Measurements from ENCODE around the gene SLC29A2. TPM values are rescaled to one million over a fixed set of nuclear protein-coding genes. Genes with fewer than 3 reads are reported as not detected.
A peak's percentile ranks its signal among the peaks of the same experiment; 100 is the strongest.

Gene SLC29A2
- total and polyA plus RNA-seq, 2 of the 8 experiments (the other 6 are each of a cell fraction or from before 2014, with no cell fraction given): 29.3 to 31.6 TPM

DNA sequence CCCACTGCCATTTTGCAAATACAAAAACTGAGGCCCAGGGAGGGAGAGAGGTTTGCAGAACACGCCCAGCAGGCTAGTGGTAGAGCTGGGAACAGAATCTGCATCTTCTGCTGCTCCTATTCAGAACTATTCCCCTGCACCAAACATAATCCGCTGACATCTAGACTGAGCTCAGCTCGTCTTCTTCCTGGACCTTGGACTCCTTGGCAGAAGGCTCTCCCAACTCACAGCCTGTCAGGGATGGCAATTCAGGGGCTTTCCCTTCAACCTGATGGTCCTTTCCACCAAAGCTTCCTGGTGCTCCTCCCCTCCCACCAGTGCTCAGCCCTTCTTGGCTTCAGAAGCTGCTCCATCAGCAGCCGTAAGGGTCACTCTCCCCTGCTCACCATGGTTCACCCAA, 39.8 kb upstream of the SLC29A2 start:
- H2BK20ac ChIP-seq (ENCODE audit: low read length): 0 out of 2 replicates have a peak overlapping the region, but pooled peaks have one; percentile 37
- ChIA-PET CTCF (ENCODE audit: partially characterized antibody) (interaction anchor here (0.7 to 9.7 kb wide), 12 partner anchors 9 to 267 kb away, joined by 3 to 202 read pairs (median 6); partner anchors contain the start of genes MRPL11, NPAS4 and PELI3), POLR2A (ENCODE audit: partially characterized antibody) (interaction anchor here (0.6 to 7.7 kb wide), 6 partner anchors 11 to 266 kb away, joined by 4 to 78 read pairs (median 5); partner anchors contain the start of genes MRPL11, NPAS4 and RBM4B)
- TF ChIP-seq BRCA1 (IDR thresholded peaks at IDR 0.05; ENCODE audit: low read depth, low read length) (no peak), POLR2AphosphoS5 (IDR thresholded peaks at IDR 0.05; ENCODE audit: low read depth, low read length) (no peak; the same call in 1 of the 2 replicates), BCL11A (IDR thresholded peaks at IDR 0.05; ENCODE audit: low read depth in 2 of 2, low read length in 2 of 2) (no peak), SP2 (IDR thresholded peaks at IDR 0.05; ENCODE audit: low read length) (no peak), GTF2F1 (IDR thresholded peaks at IDR 0.05; ENCODE audit: borderline replicate concordance, low read depth, low read length) (no peak), TAF7 (optimal IDR thresholded peaks at IDR 0.05; ENCODE audit: borderline replicate concordance, low read depth, low read length) (no peak), ASH2L (IDR thresholded peaks at IDR 0.05; ENCODE audit: low read length) (no peak), SIN3A (conservative IDR thresholded peaks at IDR 0.05 in 1 of 2, IDR thresholded peaks at IDR 0.05 in 1 of 2; ENCODE audit: low read depth in 1 of 2, low read length in 2 of 2) (no peak), EZH2 (IDR thresholded peaks at IDR 0.05; ENCODE audit: low read depth, low read length, severe bottlenecking) (no peak), CTBP2 (IDR thresholded peaks at IDR 0.05; ENCODE audit: borderline replicate concordance, insufficient read depth, insufficient read length, low read length) (no peak), KDM1A (IDR thresholded peaks at IDR 0.05; ENCODE audit: borderline replicate concordance, low read length) (no peak)
- TF ChIP-seq, protein P1, sequence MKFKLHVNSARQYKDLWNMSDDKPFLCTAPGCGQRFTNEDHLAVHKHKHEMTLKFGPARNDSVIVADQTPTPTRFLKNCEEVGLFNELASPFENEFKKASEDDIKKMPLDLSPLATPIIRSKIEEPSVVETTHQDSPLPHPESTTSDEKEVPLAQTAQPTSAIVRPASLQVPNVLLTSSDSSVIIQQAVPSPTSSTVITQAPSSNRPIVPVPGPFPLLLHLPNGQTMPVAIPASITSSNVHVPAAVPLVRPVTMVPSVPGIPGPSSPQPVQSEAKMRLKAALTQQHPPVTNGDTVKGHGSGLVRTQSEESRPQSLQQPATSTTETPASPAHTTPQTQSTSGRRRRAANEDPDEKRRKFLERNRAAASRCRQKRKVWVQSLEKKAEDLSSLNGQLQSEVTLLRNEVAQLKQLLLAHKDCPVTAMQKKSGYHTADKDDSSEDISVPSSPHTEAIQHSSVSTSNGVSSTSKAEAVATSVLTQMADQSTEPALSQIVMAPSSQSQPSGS (IDR thresholded peaks at IDR 0.05; ENCODE audit: low read length): no peak

More for the DNA sequence above, 39.8 kb upstream of the SLC29A2 start:
- H4K91ac ChIP-seq (replicated peaks; ENCODE audit: insufficient read length, low read length): no peak overlapping the region
- FAIRE-seq: no peak
- no peak overlapping the region for H3K56ac ChIP-seq (replicated peaks; ENCODE audit: insufficient read length, low read depth, low read length)
- H3K79me2 ChIP-seq (ENCODE audit: control insufficient read depth in 1 of 2, insufficient read depth in 2 of 2, low read length in 2 of 2): no peaks in the 10 kb centered on the region
- 68% methylated on average over 4 of the region's 4 CpGs; no CpG with 5 or more reads in 1 of the 2 experiments for WGBS, 2 experiments (ENCODE audit: extremely low coverage in 1 of 2, insufficient coverage in 1 of 2, insufficient read length in 1 of 2, insufficient replicate concordance in 2 of 2, low coverage in 1 of 2, low lambda C conversion rate in 2 of 2, missing lambda C conversion rate in 1 of 2)
- no peak overlapping the region for H2AFZ ChIP-seq (ENCODE audit: low read length)
- no peak overlapping the region for H4K5ac ChIP-seq (ENCODE audit: insufficient read length, low read depth, low read length)
- H2BK15ac ChIP-seq (ENCODE audit: low read length): no peak overlapping the region
- no peak overlapping the region for H3K18ac ChIP-seq (ENCODE audit: extremely low read depth, low read length)
- no peak overlapping the region for H3K9ac ChIP-seq (replicated peaks in 1 of 4; ENCODE audit: extremely low read depth in 1 of 4, low read depth in 3 of 4, low read length in 3 of 4)
- H4K20me1 ChIP-seq (replicated peaks in 1 of 2; ENCODE audit: control insufficient read depth in 1 of 2, insufficient read depth in 2 of 2, low read length in 2 of 2): no peaks in the 10 kb centered on the region
- peaks cover 0 to 5% (median 2%) of the 10 kb centered on the region in 4 experiments; a peak in 3 of 7 replicates for H3K27me3 ChIP-seq (replicated peaks in 1 of 4; ENCODE audit: control insufficient read depth in 3 of 4, extremely low read depth in 1 of 4, insufficient read depth in 3 of 4, low read length in 3 of 4)
- H2BK12ac ChIP-seq (ENCODE audit: low read depth, low read length): no peak overlapping the region
- no peak overlapping the region for H3K4ac ChIP-seq (replicated peaks; ENCODE audit: insufficient read length, low read depth, low read length)
- H2AK5ac ChIP-seq (ENCODE audit: low read depth, low read length): no peak overlapping the region
- no peak overlapping the region for H3K4me3 ChIP-seq (ENCODE audit: extremely low read depth in 1 of 4, insufficient read depth in 2 of 4, low read depth in 3 of 4, low read length in 4 of 4)
- no peak overlapping the region for H3K27ac ChIP-seq (ENCODE audit: low read depth, low read length)
- peaks cover 2% of the 10 kb centered on the region; the same call in 1 of the 2 replicates for H3K23me2 ChIP-seq (ENCODE audit: low read depth, low read length)
- H3K79me1 ChIP-seq (ENCODE audit: low read depth, low read length): no peaks in the 10 kb centered on the region
- no peaks in the 10 kb centered on the region for H3K9me3 ChIP-seq (ENCODE audit: insufficient read depth in 2 of 2, low read depth in 1 of 2, low read length in 1 of 2)
- no peak overlapping the region for H4K8ac ChIP-seq (ENCODE audit: extremely low read depth, insufficient read depth, low read length)
- no peak overlapping the region for H2BK120ac ChIP-seq (replicated peaks; ENCODE audit: low read depth, low read length)
- H3K23ac ChIP-seq (ENCODE audit: insufficient read length): no peak overlapping the region
- H3K4me2 ChIP-seq (ENCODE audit: insufficient read depth in 1 of 2, low read depth in 2 of 2, low read length in 2 of 2): no peak overlapping the region
- no peak overlapping the region for H3K14ac ChIP-seq (ENCODE audit: insufficient read length)
- H3K36me3 ChIP-seq (ENCODE audit: control insufficient read depth in 2 of 4, insufficient read depth in 4 of 4, low read length in 3 of 4): no peaks in the 10 kb centered on the region
- peaks cover 7 to 30% (median 23%) of the 10 kb centered on the region in 4 experiments for H3K4me1 ChIP-seq (replicated peaks in 1 of 4; ENCODE audit: control insufficient read depth in 3 of 4, insufficient read depth in 4 of 4, low read length in 3 of 4)
- no peak for DNase-seq (ENCODE audit: low read depth in 1 of 2, low spot score in 2 of 2)
- H2BK5ac ChIP-seq (ENCODE audit: low read depth, low read length): no peak overlapping the region
